Measurements from ENCODE around the gene ACTN1.

DNA sequence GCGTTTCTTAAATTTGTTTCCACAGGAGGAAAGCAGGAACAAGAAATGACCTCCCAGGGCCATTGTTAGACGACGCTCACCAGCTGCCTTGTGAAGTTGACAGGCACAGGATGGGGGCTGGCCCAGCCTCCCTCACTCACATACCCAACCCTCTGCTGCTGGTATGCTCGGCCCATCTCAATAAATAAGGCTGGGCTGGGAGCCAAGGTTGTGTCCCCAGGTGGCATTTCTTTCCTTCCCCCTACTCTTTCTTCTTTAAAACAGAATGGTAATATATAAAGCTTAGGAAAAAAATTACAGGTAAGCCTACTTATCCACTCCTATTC, 93.0 kb downstream of the ACTN1 start:
- TF ChIP-seq POLR2AphosphoS5 (IDR thresholded peaks at IDR 0.05; ENCODE audit: low read depth, low read length): no peak
- TF ChIP-seq TAF1 (IDR thresholded peaks at IDR 0.05; ENCODE audit: low read depth, low read length): no peak
